ENCODE results near the gene FAM131B.

DNA sequence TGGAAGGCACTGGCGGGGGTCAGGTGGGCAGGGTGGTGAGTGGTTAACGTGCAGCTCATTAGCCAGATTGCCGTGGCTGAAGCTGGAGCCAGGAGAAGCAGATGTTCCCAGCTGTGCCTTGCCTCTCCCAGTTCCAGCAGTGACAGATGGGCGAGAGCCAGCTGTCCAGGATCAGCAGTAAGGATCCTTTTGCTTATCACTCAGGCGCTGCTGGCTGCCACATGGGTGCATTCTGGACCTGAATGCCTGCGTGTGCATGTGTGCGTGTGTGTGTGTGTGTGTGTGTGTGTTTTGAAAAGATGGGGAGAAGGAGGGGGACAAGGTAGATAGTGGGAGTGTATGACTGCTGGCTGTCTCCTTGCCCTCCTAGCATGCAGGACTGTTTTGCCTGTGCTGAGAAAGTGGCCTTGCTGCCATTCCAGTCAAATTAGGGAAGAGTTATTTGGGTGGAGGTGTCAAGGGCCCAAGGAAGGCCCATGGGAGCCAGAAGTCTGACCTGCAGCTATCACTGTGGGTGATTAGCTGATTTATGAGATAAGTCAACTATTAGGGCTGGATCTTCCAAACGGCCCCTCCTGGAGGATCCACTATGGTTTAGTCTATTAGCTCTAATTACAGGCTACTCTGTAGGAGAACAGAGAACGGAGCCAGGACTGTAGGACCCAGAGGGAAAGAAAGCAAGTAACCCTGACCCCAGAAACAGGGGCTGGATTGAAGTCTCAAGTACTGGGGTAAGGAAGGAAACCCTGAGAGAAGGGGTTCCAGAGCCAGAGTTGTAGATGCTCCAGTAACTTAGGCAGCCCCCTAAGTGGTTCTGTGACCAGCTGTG is 42.9 kb upstream of the FAM131B start:
- TF ChIP-seq GATA3 (IDR thresholded peaks at IDR 0.05; ENCODE audit: low read depth, low read length) (no peak), GATA2 (IDR thresholded peaks at IDR 0.05; ENCODE audit: low read depth, low read length) (no peak)

All from SH-SY5Y (cell line).